SK-N-SH (cell line): ENCODE measurements around the gene RHOT2. TPM values are rescaled to one million over a fixed set of nuclear protein-coding genes. Genes with fewer than 3 reads are reported as not detected.

ENCODE experiments used
- CTCF ChIA-PET: fragments of 300-600, 350-600 bp; formaldehyde crosslinking; extraction: SDS; loops from one replicate; lab custom pipeline; 2021; lab: Yijun Ruan, JAX
- POLR2A ChIA-PET: fragments of 350-600 bp; sonication (Branson Sonifier 250); formaldehyde crosslinking; extraction: SDS; loops from one replicate; lab custom pipeline; 2020; ENCODE audit warnings: antibody characterized with exemption, inconsistent platforms; lab: Yijun Ruan, JAX
- DNase-seq: peaks from one replicate; pipeline ENCODE4 v3.0.0; 2012
- H2AFZ ChIP-seq: fragments of 200-600 bp; sonication (generic); 2 replicates; pipeline ENCODE4 v1.8.1; 2016; ENCODE audit warnings: antibody characterized with exemption, mild to moderate bottlenecking, low read depth
- H3F3A ChIP-seq: fragments of 200-600 bp; sonication (generic); replicated peaks from 2 replicates; pipeline ENCODE3; 2016; ENCODE audit warnings: antibody characterized with exemption, mild to moderate bottlenecking; ENCODE audit not compliant: insufficient read depth
- H3K27ac ChIP-seq, 2 experiments: fragments of 200-500 bp in 1 of 2; fragments of 200-600 bp in 1 of 2; sonication (Bioruptor generic) in 1 of 2; sonication (generic), shearing (Covaris generic) in 1 of 2; 2 replicates each; pipeline versions ENCODE4 v1.5.1 to v1.6.1; 2014 to 2016; ENCODE audit warnings: low read depth in 2 of 2, inconsistent platforms in 1 of 2, low read length in 1 of 2, mild to moderate bottlenecking in 1 of 2, mixed read lengths in 1 of 2
- H3K27me3 ChIP-seq: fragments of 200-600 bp; sonication (generic), shearing (Covaris generic); 2 replicates; pipeline ENCODE4 v1.6.1; 2016; ENCODE audit warnings: mixed run types; ENCODE audit not compliant: insufficient read depth
- H3K36me3 ChIP-seq, 2 experiments: fragments of 200-500 bp in 1 of 2; fragments of 200-600 bp in 1 of 2; sonication (Bioruptor generic) in 1 of 2; sonication (generic) in 1 of 2; replicated peaks in 1 of 2; 2 replicates each; pipeline versions ENCODE3 to v1.5.1; 2014 to 2016; ENCODE audit warnings: low read length in 1 of 2, mild to moderate bottlenecking in 1 of 2; ENCODE audit not compliant: insufficient read depth in 2 of 2, control insufficient read depth in 1 of 2
- H3K4me1 ChIP-seq, 2 experiments: fragments of 200-500 bp in 1 of 2; fragments of 200-600 bp in 1 of 2; sonication (Bioruptor generic) in 1 of 2; sonication (generic), shearing (Covaris generic) in 1 of 2; 2 replicates each; pipeline versions ENCODE4 v1.5.1 to v1.6.1; 2014 to 2016; ENCODE audit warnings: low read depth in 1 of 2, low read length in 1 of 2, mixed run types in 1 of 2; ENCODE audit not compliant: insufficient read depth in 2 of 2, control insufficient read depth in 1 of 2
- H3K4me2 ChIP-seq: fragments of 200-600 bp; sonication (generic), shearing (Covaris generic); 2 replicates; pipeline ENCODE4 v1.6.1; 2017; ENCODE audit warnings: mixed run types
- H3K4me3 ChIP-seq, 2 experiments: fragments of 200-500 bp in 1 of 2; fragments of 200-600 bp in 1 of 2; sonication (Bioruptor generic) in 1 of 2; sonication (generic), shearing (Covaris generic) in 1 of 2; 2 replicates each; pipeline versions ENCODE4 v1.5.1 to v1.8.1; 2014 to 2016; ENCODE audit warnings: low read depth in 2 of 2, inconsistent platforms in 1 of 2, low read length in 1 of 2, mild to moderate bottlenecking in 1 of 2, mixed read lengths in 1 of 2, moderate library complexity in 1 of 2
- H3K79me2 ChIP-seq: fragments of 200-600 bp; sonication (generic); 2 replicates; pipeline ENCODE4 v1.8.1; 2017; ENCODE audit warnings: mild to moderate bottlenecking; ENCODE audit not compliant: insufficient read depth
- H3K9ac ChIP-seq: fragments of 200-600 bp; sonication (generic); 2 replicates; pipeline ENCODE4 v1.6.1; 2017; ENCODE audit warnings: mixed run types
- H3K9me2 ChIP-seq: fragments of 200-600 bp; sonication (generic); 2 replicates; pipeline ENCODE4 v1.6.1; 2017; ENCODE audit warnings: mixed run types
- H3K9me3 ChIP-seq: fragments of 200-600 bp; sonication (generic); 2 replicates; pipeline ENCODE4 v1.6.1; 2017; ENCODE audit warnings: mixed run types, mild to moderate bottlenecking, moderate library complexity
- H4K20me1 ChIP-seq: fragments of 200-600 bp; sonication (generic); 2 replicates; pipeline ENCODE4 v1.6.1; 2017; ENCODE audit warnings: mild to moderate bottlenecking, mixed run types; ENCODE audit not compliant: insufficient read depth
- CHD2 ChIP-seq: fragments of 150-350 bp; IDR thresholded peaks from 2 replicates; pipeline ENCODE4 v1.6.1; 2018; ENCODE audit warnings: low read length; ENCODE audit not compliant: partially characterized antibody
- FOXJ3 ChIP-seq: sonication (generic); formaldehyde crosslinking; IDR thresholded peaks from 2 replicates; pipeline ENCODE4 v1.5.1; 2020; ENCODE audit warnings: mild to moderate bottlenecking, missing genetic modification reagents
- GABPA ChIP-seq: IDR thresholded peaks from 2 replicates; pipeline ENCODE4 v1.4.0; 2012; ENCODE audit warnings: low read depth, mild to moderate bottlenecking
- MAX ChIP-seq: IDR thresholded peaks from 2 replicates; pipeline ENCODE4 v1.4.0; 2012; ENCODE audit warnings: low read depth
- MXI1 ChIP-seq: IDR thresholded peaks from 2 replicates; pipeline ENCODE4 v1.6.1; 2012; ENCODE audit warnings: mild to moderate bottlenecking, low read depth, low read length, improper control_type of control experiment
- NFIC ChIP-seq: IDR thresholded peaks from 2 replicates; pipeline ENCODE4 v1.4.0; 2012; ENCODE audit warnings: borderline replicate concordance
- RCOR1 ChIP-seq: fragments of 150-350 bp; IDR thresholded peaks from 2 replicates; pipeline ENCODE4 v1.6.1; 2017; ENCODE audit warnings: antibody characterized with exemption, low read length
- RFX5 ChIP-seq: IDR thresholded peaks from 2 replicates; pipeline ENCODE4 v1.6.1; 2012; ENCODE audit warnings: mild to moderate bottlenecking, improper control_type of control experiment, low read length
- RXRA ChIP-seq: IDR thresholded peaks from 2 replicates; pipeline ENCODE4 v1.4.0; 2012; ENCODE audit warnings: low read depth, mild to moderate bottlenecking, borderline replicate concordance
- SMC3 ChIP-seq: IDR thresholded peaks from 2 replicates; pipeline ENCODE4 v1.6.1; 2012; ENCODE audit warnings: low read depth, low read length, improper control_type of control experiment
- TEAD4 ChIP-seq: IDR thresholded peaks from 2 replicates; pipeline ENCODE4 v1.4.0; 2012; ENCODE audit warnings: mild to moderate bottlenecking, borderline replicate concordance; ENCODE audit not compliant: insufficient read depth
- USF2 ChIP-seq: fragments of 150-350 bp; IDR thresholded peaks from 2 replicates; pipeline ENCODE4 v1.6.1; 2017; ENCODE audit warnings: antibody characterized with exemption, low read length, low read depth, borderline replicate concordance
- ZBTB33 ChIP-seq: IDR thresholded peaks from 2 replicates; pipeline ENCODE4 v1.4.0; 2012; ENCODE audit warnings: low read depth, borderline replicate concordance
- WGBS: methylation state at CpG from one replicate; pipeline ENCODE4 v1.1.6; 2017; ENCODE audit warnings: low lambda C conversion rate; 5-methylcytosine and 5-hydroxymethylcytosine counted together
- polyA plus RNA-seq, 3 experiments: library from polyadenylated mRNA; depleted of rRNA; stranded (reverse); fragments of >200 nt; gene quantifications; 2 replicates each; pipeline ENCODE4 v1.2.3, GENCODE V29; 2012
- TF ChIP-seq, protein P1 (sequence below): IDR thresholded peaks from 2 replicates; pipeline ENCODE4; 2012
- TF ChIP-seq, protein P2 (sequence below): IDR thresholded peaks from 2 replicates; pipeline ENCODE4 v1.4.0; 2012; ENCODE audit warnings: low read depth, borderline replicate concordance
- TF ChIP-seq, protein P3 (sequence below): fragments of 200-600 bp; sonication (generic); IDR thresholded peaks from 2 replicates; pipeline ENCODE4 v1.6.1; 2017; ENCODE audit warnings: antibody characterized with exemption, mild to moderate bottlenecking, moderate library complexity

Gene RHOT2
- polyA plus RNA-seq, 1 of the 3 experiments (the other 2 are of a cell fraction): 229 TPM

GRCh38 chr16:621526-622105, 46.3 kb upstream of the RHOT2 start:
- no peak overlapping the region for H3K27ac ChIP-seq

DNA sequence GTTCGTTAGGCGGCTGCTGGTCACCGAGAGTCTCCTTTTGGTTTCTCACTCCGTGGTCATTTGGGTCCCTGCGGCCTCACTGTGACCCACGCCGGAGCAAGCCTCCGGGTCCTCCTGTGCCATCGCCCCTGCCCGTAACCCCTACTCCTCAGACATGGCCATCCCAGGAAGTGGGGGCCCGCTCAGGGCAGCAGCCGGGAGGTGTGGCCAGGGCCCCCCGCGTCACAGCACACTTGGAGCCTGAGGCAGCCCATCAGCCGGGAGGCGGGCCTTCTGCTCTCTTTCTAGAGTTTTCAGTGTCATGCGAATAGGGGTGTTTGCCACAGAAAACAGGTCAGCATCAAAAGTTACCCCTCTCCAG, 45.0 kb upstream of the RHOT2 start:
- ChIA-PET CTCF (interaction anchor here (0.5 to 2.8 kb wide), 3 partner anchors 13 to 542 kb away, joined by 3 to 11 read pairs (median 4); no protein-coding TSS in a partner anchor), POLR2A (no interaction called here)
- Histone ChIP-seq H3K4me1 (peaks cover 10 to 13% of the 10 kb centered on the region in 2 experiments; a peak in 3 of 4 replicates), H3K27me3 (no peaks in the 10 kb centered on the region), H3K27ac (no peak overlapping the region), H4K20me1 (peaks cover 10% of the 10 kb centered on the region; the same call in 1 of the 2 replicates), H3K79me2 (peaks cover 5% of the 10 kb centered on the region; the same call in 1 of the 2 replicates), H3K9me2 (no peaks in the 10 kb centered on the region), H3K9me3 (no peaks in the 10 kb centered on the region), H3K4me3 (no peak overlapping the region), H3K9ac (no peak overlapping the region), H3K36me3 (peaks cover 0 to 3% of the 10 kb centered on the region in 2 experiments), H3F3A (peaks cover 5% of the 10 kb centered on the region), H2AFZ (no peak overlapping the region), H3K4me2 (no peak overlapping the region)
- WGBS: 96% methylated on average over 14 of the region's 17 CpGs
- TF ChIP-seq FOXJ3: no peak
- no peak for TF ChIP-seq SMC3
- TF ChIP-seq, protein P1, sequence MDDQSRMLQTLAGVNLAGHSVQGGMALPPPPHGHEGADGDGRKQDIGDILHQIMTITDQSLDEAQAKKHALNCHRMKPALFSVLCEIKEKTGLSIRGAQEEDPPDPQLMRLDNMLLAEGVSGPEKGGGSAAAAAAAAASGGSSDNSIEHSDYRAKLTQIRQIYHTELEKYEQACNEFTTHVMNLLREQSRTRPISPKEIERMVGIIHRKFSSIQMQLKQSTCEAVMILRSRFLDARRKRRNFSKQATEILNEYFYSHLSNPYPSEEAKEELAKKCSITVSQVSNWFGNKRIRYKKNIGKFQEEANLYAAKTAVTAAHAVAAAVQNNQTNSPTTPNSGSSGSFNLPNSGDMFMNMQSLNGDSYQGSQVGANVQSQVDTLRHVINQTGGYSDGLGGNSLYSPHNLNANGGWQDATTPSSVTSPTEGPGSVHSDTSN: no peak
- TF ChIP-seq, protein P2, sequence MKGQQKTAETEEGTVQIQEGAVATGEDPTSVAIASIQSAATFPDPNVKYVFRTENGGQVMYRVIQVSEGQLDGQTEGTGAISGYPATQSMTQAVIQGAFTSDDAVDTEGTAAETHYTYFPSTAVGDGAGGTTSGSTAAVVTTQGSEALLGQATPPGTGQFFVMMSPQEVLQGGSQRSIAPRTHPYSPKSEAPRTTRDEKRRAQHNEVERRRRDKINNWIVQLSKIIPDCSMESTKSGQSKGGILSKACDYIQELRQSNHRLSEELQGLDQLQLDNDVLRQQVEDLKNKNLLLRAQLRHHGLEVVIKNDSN: no peak
- no peak for TF ChIP-seq NFIC
- TF ChIP-seq RFX5: no peak
- TF ChIP-seq, protein P3, sequence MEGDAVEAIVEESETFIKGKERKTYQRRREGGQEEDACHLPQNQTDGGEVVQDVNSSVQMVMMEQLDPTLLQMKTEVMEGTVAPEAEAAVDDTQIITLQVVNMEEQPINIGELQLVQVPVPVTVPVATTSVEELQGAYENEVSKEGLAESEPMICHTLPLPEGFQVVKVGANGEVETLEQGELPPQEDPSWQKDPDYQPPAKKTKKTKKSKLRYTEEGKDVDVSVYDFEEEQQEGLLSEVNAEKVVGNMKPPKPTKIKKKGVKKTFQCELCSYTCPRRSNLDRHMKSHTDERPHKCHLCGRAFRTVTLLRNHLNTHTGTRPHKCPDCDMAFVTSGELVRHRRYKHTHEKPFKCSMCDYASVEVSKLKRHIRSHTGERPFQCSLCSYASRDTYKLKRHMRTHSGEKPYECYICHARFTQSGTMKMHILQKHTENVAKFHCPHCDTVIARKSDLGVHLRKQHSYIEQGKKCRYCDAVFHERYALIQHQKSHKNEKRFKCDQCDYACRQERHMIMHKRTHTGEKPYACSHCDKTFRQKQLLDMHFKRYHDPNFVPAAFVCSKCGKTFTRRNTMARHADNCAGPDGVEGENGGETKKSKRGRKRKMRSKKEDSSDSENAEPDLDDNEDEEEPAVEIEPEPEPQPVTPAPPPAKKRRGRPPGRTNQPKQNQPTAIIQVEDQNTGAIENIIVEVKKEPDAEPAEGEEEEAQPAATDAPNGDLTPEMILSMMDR: no peak
- TF ChIP-seq TEAD4: no peak
- no peak for TF ChIP-seq RXRA
- no peak for TF ChIP-seq CHD2
- TF ChIP-seq ZBTB33: no peak
- no peak for TF ChIP-seq USF2
- TF ChIP-seq RCOR1: no peak
- no peak for TF ChIP-seq MAX
- no peak for DNase-seq

More at GRCh38 chr16:621526-622105, 46.3 kb upstream of the RHOT2 start:
- Histone ChIP-seq H3K4me2 (no peak overlapping the region), H3K79me2 (peaks cover 5% of the 10 kb centered on the region; the same call in 1 of the 2 replicates), H3F3A (peaks cover 5% of the 10 kb centered on the region), H3K9me3 (no peaks in the 10 kb centered on the region), H3K9me2 (no peaks in the 10 kb centered on the region), H4K20me1 (peaks cover 10% of the 10 kb centered on the region; the same call in 1 of the 2 replicates), H3K4me3 (no peak overlapping the region), H3K4me1 (peaks cover 4 to 13% of the 10 kb centered on the region in 2 experiments; a peak in 2 of 4 replicates), H3K9ac (no peak overlapping the region), H3K36me3 (peaks cover 0 to 3% of the 10 kb centered on the region in 2 experiments), H3K27me3 (no peaks in the 10 kb centered on the region), H2AFZ (no peak overlapping the region)
- POLR2A ChIA-PET: interaction anchor here (1.1 kb wide), 1 partner anchor 220 kb away, joined by 3 read pairs; the partner anchor contains the start of gene DECR2
- WGBS: 95% methylated on average over 20 of the region's 21 CpGs
- DNase-seq: no peak
- CTCF ChIA-PET: interaction anchor here (2.5 to 2.8 kb wide), 2 partner anchors 12 to 21 kb away, joined by 9 to 11 read pairs; no protein-coding TSS in a partner anchor
- TF ChIP-seq MXI1: no peak
- no peak for TF ChIP-seq GABPA
